Activated CD4-positive, alpha-beta T cell treated with anti-CD3 and anti-CD28 coated beads, Interleukin-2, amount 10 ng/mL, durations not matched to agents 24 days and 14 days (primary cell): ENCODE results near the gene SASS6. TPM values are rescaled to one million over a fixed set of nuclear protein-coding genes. Genes with fewer than 3 reads are reported as not detected.
A peak's percentile ranks its signal among the peaks of the same experiment; 100 is the strongest.

ENCODE experiments used
- DNase-seq: peaks from one replicate; pipeline ENCODE4 v3.0.0; 2022
- H3K27ac Mint-ChIP-seq: one replicate; pipeline ENCODE4 v1.8.0; 2022; ENCODE audit warnings: mild to moderate bottlenecking, mixed read lengths
- H3K27me3 Mint-ChIP-seq: one replicate; pipeline ENCODE4 v1.8.0; 2022; ENCODE audit warnings: mixed read lengths
- H3K36me3 Mint-ChIP-seq: one replicate; pipeline ENCODE4 v1.8.0; 2022; ENCODE audit warnings: low read depth, mild to moderate bottlenecking, mixed read lengths
- H3K4me1 Mint-ChIP-seq: one replicate; pipeline ENCODE4 v1.8.0; 2021; ENCODE audit warnings: mixed read lengths
- H3K4me3 Mint-ChIP-seq: one replicate; pipeline ENCODE4 v1.8.0; 2022; ENCODE audit warnings: mild to moderate bottlenecking, moderate library complexity, mixed read lengths
- H3K9me3 Mint-ChIP-seq: one replicate; pipeline ENCODE4 v1.8.0; 2021; ENCODE audit warnings: mixed read lengths
- intact Hi-C: fragments of 100-400 bp; cut with micrococcal nuclease; formaldehyde crosslinking; loops from one replicate; pipeline ENCODE4 v1.15.1; 2023
- total RNA-seq: library from RNA; stranded (reverse); gene quantifications from 2 replicates; pipeline ENCODE4 v1.2.3, GENCODE V29; 2022

The SASS6 gene
- total RNA-seq, 1 donor from 2014 or later: 17.2 TPM

DNA sequence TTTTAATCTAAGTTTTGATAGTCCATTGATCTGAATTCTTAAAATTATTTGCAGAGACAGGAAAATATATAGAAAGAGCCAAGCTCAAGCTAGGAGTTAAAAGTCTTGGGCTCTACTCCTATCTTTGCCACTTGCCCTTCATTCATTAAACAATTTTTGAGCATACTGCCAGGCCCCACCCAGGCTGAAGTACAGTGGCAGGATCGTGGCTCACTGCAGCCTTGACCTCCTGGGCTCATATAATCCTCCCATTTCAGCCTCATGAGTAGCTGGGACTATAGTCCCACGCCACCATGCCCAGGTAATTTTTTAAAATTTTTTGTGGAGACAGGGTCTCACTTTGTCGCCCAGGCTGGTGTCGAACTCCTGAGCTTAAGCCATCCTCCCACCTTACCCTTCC, 8.5 kb upstream of the SASS6 start:
- peaks cover 6% of the 10 kb centered on the region for H3K4me1 Mint-ChIP-seq
- H3K27me3 Mint-ChIP-seq: no peaks in the 10 kb centered on the region
- intact Hi-C loops: no loop called here
- no peak for DNase-seq
- no peak overlapping the region for H3K4me3 Mint-ChIP-seq
- H3K36me3 Mint-ChIP-seq: peaks cover 57% of the 10 kb centered on the region
- no peak overlapping the region for H3K27ac Mint-ChIP-seq
- H3K9me3 Mint-ChIP-seq: no peaks in the 10 kb centered on the region

DNA sequence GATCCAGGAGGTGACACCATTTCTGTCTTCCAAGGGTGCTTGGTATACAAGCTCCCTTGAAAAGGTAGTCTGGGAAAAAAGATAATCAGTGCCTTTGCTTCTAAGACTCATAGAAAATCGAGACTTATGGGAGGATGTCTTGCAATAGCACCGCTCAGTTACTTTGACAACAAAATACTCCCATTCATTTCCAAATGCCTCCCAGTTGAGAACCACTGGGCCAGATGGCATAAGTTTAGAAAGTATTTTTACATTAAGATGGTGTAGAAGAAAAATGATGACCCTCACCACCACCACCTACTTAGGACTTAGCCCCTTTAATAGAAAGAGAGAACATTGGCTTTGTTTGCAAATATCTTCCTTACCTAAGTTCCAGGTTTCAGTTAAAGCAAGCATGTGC, 4.9 kb upstream of the SASS6 start:
- Mint-ChIP-seq H3K36me3 (peaks cover 39% of the 10 kb centered on the region), H3K9me3 (no peaks in the 10 kb centered on the region), H3K4me1 (peaks cover 17% of the 10 kb centered on the region), H3K27me3 (peaks cover 3% of the 10 kb centered on the region), H3K4me3 (no peak overlapping the region), H3K27ac (no peak overlapping the region)
- no peak for DNase-seq
- intact Hi-C loops: no loop called here

DNA sequence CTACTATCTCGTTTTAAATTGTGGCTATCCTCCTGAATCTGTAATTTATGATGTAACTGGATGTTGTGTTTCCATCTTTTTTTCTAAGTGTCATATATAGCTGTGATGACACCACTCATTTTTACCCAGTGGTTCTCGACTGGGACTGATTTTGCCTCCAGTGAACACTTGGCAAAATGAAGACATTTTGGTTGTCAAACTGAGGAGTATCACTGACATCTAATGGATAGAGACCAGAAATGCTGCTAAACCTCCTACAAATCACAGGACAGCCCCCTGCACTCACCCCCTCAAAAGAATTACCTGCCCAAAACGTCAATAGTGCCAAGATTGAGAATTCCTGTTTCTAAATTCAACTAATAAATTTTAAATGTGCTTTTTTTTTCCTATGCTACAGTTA, 2.1 kb upstream of the SASS6 start:
- no peaks in the 10 kb centered on the region for H3K9me3 Mint-ChIP-seq
- peak overlapping the region; percentile 2 for H3K4me3 Mint-ChIP-seq
- peaks cover 34% of the 10 kb centered on the region for H3K4me1 Mint-ChIP-seq
- intact Hi-C loops: loop anchor here (5.0 kb wide), 1 partner anchor 112 kb away; the partner anchor contains the start of gene DBT
- H3K27ac Mint-ChIP-seq: no peak overlapping the region
- DNase-seq: no peak
- H3K27me3 Mint-ChIP-seq: peaks cover 3% of the 10 kb centered on the region
- peaks cover 26% of the 10 kb centered on the region for H3K36me3 Mint-ChIP-seq

DNA sequence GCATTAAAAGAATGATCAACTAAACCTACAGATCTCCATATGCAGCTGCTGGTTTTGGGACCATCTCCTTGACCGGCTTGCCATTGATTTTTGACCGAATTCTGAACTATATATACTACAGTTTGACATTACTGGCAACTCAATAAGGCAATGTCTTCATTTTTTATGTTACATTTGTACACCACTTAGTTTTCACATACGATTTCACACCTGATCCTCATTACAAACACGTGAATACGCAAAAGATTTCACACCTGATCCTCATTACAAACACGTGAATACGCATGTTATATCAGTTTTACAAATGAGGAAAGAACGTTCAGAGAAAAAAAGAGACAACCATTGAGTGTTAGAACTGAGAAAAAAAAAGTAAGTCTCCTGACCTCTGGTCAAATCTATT, 1.1 kb downstream of the SASS6 start:
- peak overlapping the region; percentile 97 for H3K27ac Mint-ChIP-seq
- no peaks in the 10 kb centered on the region for H3K9me3 Mint-ChIP-seq
- peaks cover 10% of the 10 kb centered on the region for H3K36me3 Mint-ChIP-seq
- no peak for DNase-seq
- intact Hi-C loops: loop anchor here (2.0 to 5.0 kb wide), 3 partner anchors 116 to 309 kb away; partner anchors contain the start of genes AGL and DBT
- H3K4me1 Mint-ChIP-seq: peaks cover 42% of the 10 kb centered on the region
- peaks cover 3% of the 10 kb centered on the region for H3K27me3 Mint-ChIP-seq
- peak overlapping the region; percentile 100 for H3K4me3 Mint-ChIP-seq

DNA sequence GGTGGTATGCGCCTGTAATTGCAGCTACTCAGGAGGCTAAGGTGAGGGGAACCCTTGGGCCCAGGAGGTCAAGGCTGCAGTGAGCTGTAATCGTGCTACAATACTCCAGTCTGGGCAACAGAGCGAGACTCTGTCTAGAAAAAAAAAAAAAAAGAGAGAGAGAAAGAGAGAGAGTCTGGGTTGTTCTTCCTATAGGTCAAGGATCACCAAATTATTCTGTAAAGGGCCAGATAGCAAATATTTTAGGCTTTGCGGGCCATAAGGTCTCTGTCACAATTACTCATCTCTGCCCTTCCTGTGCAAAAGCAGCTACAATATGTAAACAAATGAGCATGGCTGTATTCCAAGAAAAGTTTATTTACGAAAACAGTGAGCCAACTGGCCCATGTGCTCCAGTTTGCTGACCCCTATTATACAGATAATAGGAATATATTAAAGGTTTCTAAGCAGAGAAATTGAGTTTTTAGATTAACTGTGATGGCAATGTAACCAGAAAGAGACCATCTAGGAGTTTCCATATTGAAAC, 2.1 kb downstream of the SASS6 start:
- H3K36me3 Mint-ChIP-seq: peaks cover 10% of the 10 kb centered on the region
- H3K4me3 Mint-ChIP-seq: no peak overlapping the region
- H3K27ac Mint-ChIP-seq: peak overlapping the region; percentile 7

DNA sequence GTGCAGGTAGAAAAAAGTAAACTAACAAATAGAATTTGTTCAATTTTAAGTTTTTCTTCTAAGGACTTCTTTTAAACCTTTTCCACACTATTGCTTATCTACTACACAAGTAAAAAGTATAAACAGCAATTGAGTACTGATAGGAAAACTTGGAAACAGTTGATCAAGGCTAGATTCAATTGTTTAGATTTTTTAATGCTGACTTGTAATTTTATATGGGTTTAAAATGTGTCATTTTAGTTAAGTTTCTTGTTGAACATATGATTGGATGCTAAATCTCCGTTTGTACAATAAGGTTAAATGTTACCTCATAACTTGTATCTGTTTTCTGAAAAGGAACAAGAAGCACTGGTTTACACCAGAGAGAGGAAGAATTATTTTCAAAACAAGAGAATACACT, 5.5 kb downstream of the SASS6 start:
- Mint-ChIP-seq H3K9me3 (no peaks in the 10 kb centered on the region), H3K4me3 (no peak overlapping the region), H3K27ac (no peak overlapping the region), H3K27me3 (no peaks in the 10 kb centered on the region), H3K4me1 (peaks cover 26% of the 10 kb centered on the region), H3K36me3 (peaks cover 8% of the 10 kb centered on the region)
- intact Hi-C loops: no loop called here
- DNase-seq: no peak

More for the DNA sequence above, 2.1 kb downstream of the SASS6 start:
- intact Hi-C loops: loop anchor here (5.0 kb wide), 1 partner anchor 117 kb away; the partner anchor contains the start of gene DBT
- no peak for DNase-seq
- Mint-ChIP-seq H3K27me3 (peaks cover 3% of the 10 kb centered on the region), H3K9me3 (no peaks in the 10 kb centered on the region), H3K4me1 (peaks cover 43% of the 10 kb centered on the region)

DNA sequence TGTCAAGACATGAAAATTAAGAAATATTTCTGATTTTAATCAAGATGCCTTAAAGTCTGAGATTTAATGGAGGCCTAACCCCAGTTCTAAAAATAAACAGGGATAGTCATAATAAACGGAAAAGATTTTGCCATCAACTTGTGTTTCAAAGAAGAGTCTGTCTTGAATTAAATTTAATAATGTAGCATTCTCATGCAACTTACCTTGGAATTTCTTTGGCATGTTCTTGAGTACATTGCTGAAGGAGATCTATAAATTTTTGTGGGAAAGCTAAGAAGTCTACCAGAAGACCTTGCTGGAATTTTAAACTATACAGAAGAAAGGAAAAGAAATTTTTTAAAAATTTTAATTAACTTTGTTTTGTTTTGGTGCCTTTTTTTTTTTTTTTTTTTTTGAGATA, 10.6 kb downstream of the SASS6 start:
- DNase-seq: no peak
- peaks cover 28% of the 10 kb centered on the region for H3K36me3 Mint-ChIP-seq
- intact Hi-C loops: no loop called here
- H3K9me3 Mint-ChIP-seq: no peaks in the 10 kb centered on the region
- no peaks in the 10 kb centered on the region for H3K27me3 Mint-ChIP-seq
- H3K4me3 Mint-ChIP-seq: no peak overlapping the region
- no peak overlapping the region for H3K27ac Mint-ChIP-seq
- peaks cover 1% of the 10 kb centered on the region for H3K4me1 Mint-ChIP-seq

DNA sequence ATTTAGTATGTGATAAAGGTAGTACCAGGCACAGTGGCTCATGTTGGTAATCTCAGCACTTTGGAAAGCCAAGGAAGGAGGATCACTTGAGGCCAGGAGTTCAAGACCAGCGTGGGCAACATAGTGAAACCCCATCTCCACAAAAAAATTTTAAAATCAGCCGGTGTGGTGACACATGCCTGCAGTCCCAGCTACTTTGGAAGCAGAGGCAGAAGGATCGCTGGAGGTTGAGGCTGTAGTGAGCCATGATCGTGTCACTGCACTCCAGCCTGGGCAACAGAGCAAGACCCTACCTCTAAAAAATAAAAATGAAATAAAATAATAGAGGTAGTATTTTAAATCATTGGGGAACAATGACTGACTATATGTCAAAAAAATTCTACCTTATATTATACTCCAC, 17.2 kb downstream of the SASS6 start:
- DNase-seq: no peak
- Mint-ChIP-seq H3K27ac (no peak overlapping the region), H3K36me3 (peaks cover 25% of the 10 kb centered on the region), H3K27me3 (no peaks in the 10 kb centered on the region), H3K4me3 (no peak overlapping the region), H3K4me1 (no peaks in the 10 kb centered on the region), H3K9me3 (no peaks in the 10 kb centered on the region)
- intact Hi-C loops: no loop called here

DNA sequence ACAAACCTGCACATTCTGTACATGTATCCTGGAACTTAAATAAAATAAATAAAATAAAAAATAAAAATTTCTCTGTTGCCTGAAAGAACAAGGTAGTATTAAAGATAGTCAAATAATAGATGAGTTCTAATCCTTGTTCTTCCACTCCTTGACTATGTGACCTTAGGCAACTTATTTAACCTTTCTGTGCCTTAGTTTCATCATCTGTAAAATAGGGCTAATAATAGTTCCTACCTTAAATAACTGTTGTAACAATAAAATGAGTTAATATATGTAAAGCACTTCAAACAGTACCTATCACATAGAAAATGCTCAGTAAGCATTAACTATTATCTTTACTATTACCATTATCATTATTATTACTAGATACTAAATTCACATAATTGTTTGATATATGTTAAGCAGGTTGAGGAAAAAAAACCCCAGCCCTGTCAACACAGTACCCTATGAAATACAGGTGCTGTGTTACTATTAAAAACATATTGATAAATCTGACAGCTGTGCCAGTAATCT, 23.1 kb downstream of the SASS6 start:
- Mint-ChIP-seq H3K27me3 (no peaks in the 10 kb centered on the region), H3K4me1 (peaks cover 5% of the 10 kb centered on the region), H3K9me3 (no peaks in the 10 kb centered on the region), H3K27ac (no peak overlapping the region), H3K36me3 (peaks cover 20% of the 10 kb centered on the region), H3K4me3 (no peak overlapping the region)
- DNase-seq: no peak
- intact Hi-C loops: no loop called here

DNA sequence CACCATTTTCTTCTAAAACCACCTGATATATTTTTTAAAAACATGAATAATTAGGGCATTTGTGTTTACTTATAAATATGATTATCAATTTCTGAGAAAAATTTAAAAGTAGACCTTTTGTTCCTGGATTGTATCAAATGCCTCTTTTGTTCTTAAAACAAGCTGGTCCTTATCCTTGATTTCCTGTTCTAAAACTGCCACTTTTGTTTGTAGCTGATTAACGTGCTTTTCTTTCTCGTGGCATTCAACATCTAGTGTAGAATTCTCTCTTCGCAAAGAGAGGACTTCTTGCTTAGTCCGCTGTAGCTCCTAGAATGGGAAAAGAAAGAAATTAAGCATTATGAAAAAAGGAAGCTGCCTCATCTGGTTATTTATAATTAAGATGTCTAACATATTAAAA, 25.0 kb downstream of the SASS6 start:
- intact Hi-C loops: no loop called here
- H3K27me3 Mint-ChIP-seq: no peaks in the 10 kb centered on the region
- H3K9me3 Mint-ChIP-seq: no peaks in the 10 kb centered on the region
- no peak for DNase-seq
- H3K4me3 Mint-ChIP-seq: no peak overlapping the region
- peaks cover 27% of the 10 kb centered on the region for H3K36me3 Mint-ChIP-seq
- H3K27ac Mint-ChIP-seq: no peak overlapping the region
- H3K4me1 Mint-ChIP-seq: peaks cover 5% of the 10 kb centered on the region

DNA sequence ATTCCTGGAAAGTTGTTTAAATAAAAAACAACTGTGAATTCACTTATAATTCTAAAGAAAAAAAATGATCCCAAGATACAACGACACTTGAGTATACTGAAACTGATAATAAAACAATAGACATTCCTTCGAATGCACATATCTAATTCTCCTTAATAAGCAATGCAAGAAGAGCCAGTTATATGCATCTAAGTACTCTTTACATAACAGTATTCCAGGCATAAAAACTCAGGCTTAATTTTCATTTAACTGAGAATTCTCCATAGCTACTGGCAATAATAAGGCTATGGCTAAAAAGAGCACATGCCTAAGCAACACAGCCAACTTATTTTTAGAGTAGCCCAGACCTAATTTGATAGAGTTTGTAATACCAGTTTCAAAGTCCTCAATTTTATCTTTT, 31.2 kb downstream of the SASS6 start:
- Mint-ChIP-seq H3K4me1 (no peaks in the 10 kb centered on the region), H3K9me3 (no peaks in the 10 kb centered on the region), H3K27ac (no peak overlapping the region), H3K4me3 (no peak overlapping the region), H3K36me3 (peaks cover 43% of the 10 kb centered on the region), H3K27me3 (no peaks in the 10 kb centered on the region)
- intact Hi-C loops: no loop called here
- no peak for DNase-seq

DNA sequence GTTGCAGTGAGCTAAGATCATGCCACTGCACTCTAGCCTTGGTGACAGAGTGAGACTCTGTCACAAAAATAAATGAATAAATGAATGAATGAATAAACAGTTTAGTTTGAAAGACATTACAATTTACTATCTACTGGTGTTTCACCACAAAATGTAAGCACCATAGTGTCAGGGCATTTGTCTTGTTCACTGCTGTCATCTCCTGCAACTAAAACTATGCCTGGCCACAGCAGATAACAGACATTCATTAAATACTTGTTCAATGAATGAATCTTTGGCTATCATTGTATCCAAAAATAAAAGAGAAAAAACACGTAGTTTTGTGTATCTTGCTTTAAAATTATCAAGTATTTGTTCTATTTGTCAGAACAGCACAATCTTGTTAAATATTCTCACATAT, 32.5 kb downstream of the SASS6 start:
- intact Hi-C loops: no loop called here
- Mint-ChIP-seq H3K4me3 (no peak overlapping the region), H3K9me3 (peaks cover 4% of the 10 kb centered on the region), H3K4me1 (no peaks in the 10 kb centered on the region), H3K27me3 (no peaks in the 10 kb centered on the region), H3K36me3 (peaks cover 45% of the 10 kb centered on the region), H3K27ac (no peak overlapping the region)
- DNase-seq: no peak

DNA sequence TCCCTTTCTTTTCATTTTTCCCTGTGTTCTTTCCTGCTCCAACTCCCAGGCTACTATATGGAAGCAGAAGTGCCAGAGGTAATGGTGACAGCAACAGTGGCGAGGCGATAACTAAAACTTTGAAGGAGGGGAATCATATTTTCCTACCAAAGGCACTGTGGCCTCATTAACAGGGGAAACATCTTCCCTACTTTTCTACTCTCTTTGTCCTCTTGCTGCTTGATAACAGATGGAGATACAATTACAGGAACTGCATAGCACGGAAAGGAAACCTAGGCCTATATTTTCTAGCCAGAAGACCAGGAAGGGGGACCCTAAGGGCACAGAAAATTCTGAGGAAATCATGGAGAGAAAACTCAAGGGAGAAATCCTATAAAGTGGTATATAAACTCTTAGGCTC, 42.3 kb downstream of the SASS6 start:
- Mint-ChIP-seq H3K27me3 (no peaks in the 10 kb centered on the region), H3K36me3 (peaks cover 31% of the 10 kb centered on the region), H3K4me3 (no peak overlapping the region), H3K4me1 (peaks cover 3% of the 10 kb centered on the region), H3K27ac (no peak overlapping the region), H3K9me3 (no peaks in the 10 kb centered on the region)
- DNase-seq: no peak
- intact Hi-C loops: no loop called here

DNA sequence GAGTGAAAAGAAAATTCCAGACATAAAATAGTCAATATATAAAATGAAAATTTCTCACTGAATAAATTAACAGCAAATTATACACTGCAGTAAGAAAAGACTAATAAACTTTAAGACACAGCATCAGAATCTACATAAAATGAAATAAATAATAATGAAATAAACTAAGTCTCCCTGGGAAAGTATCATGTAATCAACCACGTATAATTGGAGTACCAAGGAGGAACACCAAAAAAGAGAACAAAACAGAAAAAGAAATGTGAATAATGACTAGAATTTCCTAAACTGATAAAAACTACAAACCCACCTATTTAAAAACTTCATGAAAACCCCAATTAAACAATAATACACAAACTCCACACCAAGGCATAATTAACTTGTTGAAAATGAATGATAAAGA, 43.6 kb downstream of the SASS6 start:
- Mint-ChIP-seq H3K4me1 (peaks cover 3% of the 10 kb centered on the region), H3K27me3 (no peaks in the 10 kb centered on the region), H3K27ac (no peak overlapping the region), H3K9me3 (no peaks in the 10 kb centered on the region), H3K4me3 (no peak overlapping the region), H3K36me3 (peaks cover 32% of the 10 kb centered on the region)
- intact Hi-C loops: loop anchor here (5.0 kb wide), 1 partner anchor 37 kb away; no protein-coding TSS in a partner anchor
- DNase-seq: no peak

DNA sequence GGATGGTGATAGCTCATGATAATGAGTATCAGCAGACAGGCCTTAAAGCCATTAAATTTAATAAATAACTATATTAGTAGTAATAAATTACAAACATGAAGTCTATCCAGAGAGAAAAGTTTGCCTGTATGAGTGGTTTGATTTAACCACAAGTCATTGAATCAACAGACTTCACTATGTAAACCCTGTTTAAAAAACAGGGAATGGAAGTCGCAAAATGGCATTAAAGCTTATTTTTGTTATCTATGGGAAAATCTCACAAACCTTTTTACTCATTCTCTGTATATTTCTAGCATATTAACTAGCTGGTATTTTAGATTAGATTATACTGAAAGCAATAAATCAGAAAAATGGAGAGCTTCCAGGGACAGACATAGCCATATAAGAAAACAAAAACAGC, 45.3 kb downstream of the SASS6 start:
- intact Hi-C loops: loop anchor here (5.0 kb wide), 1 partner anchor 35 kb away; no protein-coding TSS in a partner anchor
- peaks cover 25% of the 10 kb centered on the region for H3K36me3 Mint-ChIP-seq
- no peak overlapping the region for H3K4me3 Mint-ChIP-seq
- H3K4me1 Mint-ChIP-seq: peaks cover 3% of the 10 kb centered on the region
- H3K9me3 Mint-ChIP-seq: no peaks in the 10 kb centered on the region
- H3K27me3 Mint-ChIP-seq: no peaks in the 10 kb centered on the region
- H3K27ac Mint-ChIP-seq: no peak overlapping the region
- no peak for DNase-seq
